SKM-1 (cell line): ENCODE measurements around the gene P2RY10.
"Not testable (repeated sequence)": the region's sequence is repeated elsewhere in the genome, so short reads cannot be mapped to it uniquely, and the experiment has no call there.

ENCODE experiments used
- DNase-seq: peaks from one replicate; lab custom pipeline; 2025; ENCODE audit not compliant: unreplicated experiment; lab: John Stamatoyannopoulos, UW

P2RY10 gene

DNA sequence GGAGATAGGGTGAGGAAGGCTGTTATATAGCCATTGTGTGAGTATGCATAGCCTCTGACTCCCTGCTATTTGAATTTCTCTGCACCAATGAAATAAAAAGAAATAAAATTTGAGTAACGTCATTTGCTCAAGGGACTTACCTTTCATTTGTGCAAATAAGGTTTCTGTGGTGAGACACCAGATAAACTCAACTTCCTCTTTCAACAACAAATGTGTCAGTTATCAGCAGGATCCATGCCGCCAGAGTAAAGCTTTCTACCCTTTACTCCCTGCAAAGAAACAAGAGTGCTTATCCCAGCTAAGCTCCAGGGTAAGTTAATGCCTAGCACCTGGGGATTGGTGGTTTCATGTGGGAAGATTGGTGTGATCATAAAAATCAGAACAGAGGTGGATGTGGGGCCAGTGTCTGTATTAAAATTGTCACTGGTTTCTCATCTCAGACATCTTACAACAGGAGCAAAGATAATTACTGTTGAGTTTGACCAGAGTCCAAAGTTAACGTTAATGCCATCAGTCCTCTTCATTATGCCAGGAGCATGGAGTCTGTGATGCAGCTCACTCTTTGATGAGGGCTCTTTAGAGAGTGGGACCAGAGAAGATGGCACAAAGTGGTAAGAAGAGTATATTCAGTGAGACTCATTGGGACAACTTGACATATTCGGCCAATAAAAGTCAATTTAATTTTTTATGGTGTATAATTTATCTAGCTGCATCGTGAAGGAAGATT is at the start of gene P2RY10:
TSS of gene P2RY10 (plus strand) at position 206 of the 727 bp plus-strand sequence. CDS start 15,130 bp downstream, outside the sequence.
- no peak for DNase-seq

DNA sequence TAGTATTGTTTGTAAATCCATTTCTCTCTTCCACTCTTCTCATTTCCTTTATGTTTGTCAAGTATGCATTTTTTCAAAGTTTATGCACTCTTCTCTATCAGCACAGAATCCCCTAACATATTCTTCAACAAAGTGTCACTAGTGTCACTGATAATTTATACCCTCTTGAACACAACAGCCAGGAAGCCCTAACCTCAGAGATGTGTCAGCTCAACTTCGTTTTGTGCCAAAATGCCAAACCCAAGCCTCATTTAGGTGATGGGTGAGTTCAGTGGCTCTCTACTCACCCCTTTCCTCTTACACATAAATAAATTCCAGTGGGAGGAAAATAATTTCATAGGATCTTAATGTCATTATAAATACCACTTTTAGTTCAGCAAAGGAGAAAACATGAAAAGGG is 22.4 kb upstream of the P2RY10 start:
- no peak for DNase-seq

- DNase-seq: no peak
These were observed 21.8 kb upstream of the P2RY10 start for GRCh38 chrX:78923198-78924015.

DNA sequence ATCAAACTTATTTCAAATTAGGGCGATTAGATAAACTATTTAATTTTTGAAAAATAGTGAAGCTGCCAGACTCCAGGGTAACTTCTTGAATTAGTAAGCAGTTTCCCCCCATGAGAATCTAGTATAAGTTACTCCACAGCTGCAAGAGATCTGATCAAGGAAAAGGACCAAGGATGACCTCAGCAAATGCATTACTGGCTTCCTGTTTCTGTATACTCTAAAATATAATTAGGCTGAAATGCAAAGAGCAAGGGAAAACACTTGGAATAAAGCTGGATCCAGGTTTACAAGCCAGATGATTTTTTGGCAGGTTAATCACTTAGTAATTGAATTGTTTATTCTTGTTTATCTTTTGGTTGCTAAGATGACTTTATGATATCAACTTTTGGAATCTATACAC is 13.4 kb upstream of the P2RY10 start:
- no peak for DNase-seq

DNA sequence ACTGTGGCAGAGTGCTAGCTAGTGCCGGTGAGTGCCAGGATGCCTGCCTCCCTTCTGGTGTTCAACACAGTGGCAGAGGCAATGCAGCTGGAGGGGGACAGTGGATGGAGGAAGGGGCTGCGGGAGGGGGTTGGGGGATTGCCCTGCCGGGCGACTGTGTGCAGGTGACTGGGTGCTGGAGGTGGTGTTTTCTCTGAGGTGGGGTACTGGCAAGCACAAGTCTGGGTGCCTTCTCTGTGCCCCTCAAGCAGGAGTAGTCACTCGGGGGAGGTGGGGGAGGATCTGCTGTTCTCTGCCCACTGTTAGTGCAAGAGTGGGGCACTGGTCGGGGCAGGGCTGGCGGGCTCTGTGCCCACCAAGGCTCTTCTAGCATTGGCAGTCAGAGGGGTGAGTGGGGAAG is 10.3 kb upstream of the P2RY10 start:
- DNase-seq: no peak

GRCh38 chrX:78944351-78944750 is 840 bp upstream of the P2RY10 start:
- no peak for DNase-seq

DNA sequence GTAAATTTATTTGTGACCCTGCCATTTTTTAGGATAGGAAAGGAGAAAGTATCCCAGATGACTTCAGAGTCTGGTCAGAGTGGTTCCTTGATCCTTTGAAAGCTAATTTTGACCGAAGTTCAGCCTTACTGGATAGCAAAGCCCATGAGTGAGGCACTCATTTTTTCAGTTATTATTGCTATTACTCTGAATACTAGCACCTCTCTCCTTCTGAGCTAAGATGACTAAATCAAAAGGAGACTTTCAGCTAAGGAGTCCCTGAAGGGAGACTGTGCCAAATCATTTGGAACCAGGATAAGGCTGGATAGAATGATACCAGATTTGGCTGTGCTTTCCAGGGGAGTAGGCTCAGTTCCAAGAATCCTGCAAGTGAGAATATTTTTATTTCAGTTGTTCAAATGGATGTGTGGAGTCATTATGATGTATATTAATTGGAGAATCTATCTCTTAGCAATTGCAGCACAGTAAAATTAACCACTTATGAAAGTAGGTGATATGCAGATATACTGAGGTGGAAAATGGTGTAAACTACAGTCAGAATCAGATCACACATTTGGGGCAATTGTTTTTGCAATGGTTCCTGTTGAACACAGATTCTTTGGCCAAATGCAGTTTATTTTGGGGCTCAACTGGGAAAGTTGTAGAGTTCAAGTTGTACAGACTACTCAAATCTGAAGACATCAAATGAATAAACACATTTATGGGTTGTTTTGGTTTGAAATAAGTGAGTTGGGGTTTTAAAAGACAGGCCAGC is 1.2 kb downstream of the P2RY10 start:
- DNase-seq: no peak

- DNase-seq: no peak
These were observed 5.0 kb downstream of the P2RY10 start for GRCh38 chrX:78950009-78950835.

DNA sequence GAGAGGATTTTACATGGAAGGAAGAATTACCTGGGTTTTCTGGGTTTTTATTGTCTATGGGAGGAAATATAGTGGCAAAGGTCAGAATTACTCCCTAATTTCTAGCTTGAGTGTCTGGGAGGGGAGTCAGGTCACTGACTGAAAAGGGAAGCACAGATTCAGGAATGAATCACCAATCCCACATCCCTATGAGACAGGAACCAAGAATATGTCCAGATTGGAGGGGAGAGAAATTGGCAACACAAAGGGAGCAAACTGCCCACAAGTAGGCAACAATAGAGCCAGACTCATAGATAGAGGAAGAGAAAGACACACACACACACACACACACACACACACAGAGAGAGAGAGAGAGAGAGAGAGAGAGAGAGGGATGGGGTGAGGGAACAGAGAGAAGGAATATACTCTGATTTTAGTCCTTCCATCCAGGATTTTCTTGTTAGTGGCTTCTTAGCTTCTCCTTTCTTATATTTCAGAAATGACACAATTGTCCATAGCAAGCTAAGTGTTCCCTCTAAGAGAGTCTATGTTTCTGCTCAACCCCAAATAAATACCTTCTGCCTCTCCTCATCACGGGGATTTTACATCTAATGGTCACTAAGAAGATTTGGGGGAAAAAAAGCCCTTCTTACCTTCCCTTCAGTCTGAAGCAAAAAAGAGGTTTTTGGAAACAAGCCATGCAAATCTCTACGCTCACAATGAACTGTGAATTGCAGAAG is 12.0 kb downstream of the P2RY10 start:
- no peak for DNase-seq

DNA sequence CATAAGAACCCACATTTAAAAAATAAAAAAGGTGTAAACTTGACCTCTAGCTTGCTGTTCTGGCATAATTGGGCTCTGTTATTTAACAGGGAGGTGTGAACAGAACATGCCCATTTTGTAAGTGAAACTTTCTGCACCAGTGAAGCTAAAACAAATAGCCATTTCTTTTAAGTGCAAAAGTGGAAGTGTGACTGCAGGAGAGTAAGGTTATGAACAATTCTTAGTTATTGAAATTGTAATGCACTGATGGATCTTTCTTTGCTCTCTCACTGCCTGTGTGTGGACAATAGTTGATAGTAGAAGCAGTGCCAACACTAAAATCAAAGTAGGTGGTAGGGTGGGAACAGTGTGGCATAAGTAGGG is 12.6 kb downstream of the P2RY10 start:
- DNase-seq: no peak

DNA sequence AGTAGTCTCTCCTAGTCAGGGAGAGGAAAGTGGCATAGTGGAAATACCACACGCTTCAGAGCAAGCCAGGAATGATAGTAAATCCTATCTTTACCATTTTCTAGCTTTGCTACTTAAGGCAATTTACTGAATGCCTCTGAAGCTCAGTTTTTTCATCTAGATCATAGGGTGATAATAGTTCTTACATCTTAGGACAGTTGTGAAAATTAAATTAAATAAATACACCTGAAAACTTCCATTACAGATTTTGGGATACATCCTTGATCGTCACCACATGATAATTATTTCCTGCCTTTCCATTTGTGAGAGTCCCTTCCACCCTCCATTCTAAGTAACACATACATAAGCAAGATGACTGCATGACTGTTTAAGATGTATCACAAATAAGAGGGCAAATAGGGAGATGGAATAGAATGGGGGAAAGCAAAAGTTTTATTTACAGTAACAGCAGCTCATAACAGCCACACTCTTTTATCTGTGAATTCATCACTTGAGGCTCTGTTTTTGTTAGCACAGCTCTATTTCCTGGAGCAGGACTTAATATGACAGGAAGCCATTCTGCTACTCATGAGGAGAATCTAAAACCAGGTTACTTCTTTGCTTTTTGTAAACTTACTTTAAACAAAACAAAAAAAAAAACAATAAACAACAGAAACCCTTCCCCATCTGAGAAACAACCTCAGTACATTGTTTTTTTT is 13.4 kb downstream of the P2RY10 start:
- no peak for DNase-seq

- no peak for DNase-seq
These were observed 15.7 kb downstream of the P2RY10 start for GRCh38 chrX:78960888-78961287.

GRCh38 chrX:78964598-78964997 is 19.4 kb downstream of the P2RY10 start:
- no peak for DNase-seq

DNA sequence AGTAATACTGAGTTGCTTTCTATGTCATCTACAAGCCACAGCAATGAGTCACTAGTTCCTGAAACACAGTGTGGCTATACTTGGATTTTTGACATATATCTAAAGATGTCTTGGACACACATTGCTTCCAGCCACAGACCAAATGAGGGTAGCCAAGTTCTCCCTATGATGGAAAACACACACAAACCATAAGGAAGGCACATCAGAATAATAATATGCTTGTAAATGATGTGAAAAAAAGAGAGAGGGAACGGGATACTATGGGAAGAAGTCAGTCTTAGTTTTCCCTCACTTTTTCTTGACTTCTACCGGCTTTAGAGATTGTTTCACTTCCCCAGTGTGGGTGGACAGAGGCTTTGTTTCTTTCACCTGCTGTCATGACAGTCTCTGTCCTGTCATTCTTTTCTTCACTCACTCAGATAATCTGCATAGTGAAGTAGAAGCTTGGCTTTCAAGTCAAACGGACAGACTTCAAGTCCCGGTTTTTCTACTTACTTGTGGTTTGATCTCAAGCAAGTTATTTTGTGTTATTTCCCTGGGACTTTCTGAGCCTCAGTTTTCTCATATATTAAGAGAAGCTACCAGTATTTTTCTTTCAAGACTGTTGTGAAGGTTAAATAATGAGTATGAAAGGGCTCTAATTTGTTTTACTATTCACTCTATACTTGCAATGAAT is 34.7 kb downstream of the P2RY10 start:
- no peak for DNase-seq

DNA sequence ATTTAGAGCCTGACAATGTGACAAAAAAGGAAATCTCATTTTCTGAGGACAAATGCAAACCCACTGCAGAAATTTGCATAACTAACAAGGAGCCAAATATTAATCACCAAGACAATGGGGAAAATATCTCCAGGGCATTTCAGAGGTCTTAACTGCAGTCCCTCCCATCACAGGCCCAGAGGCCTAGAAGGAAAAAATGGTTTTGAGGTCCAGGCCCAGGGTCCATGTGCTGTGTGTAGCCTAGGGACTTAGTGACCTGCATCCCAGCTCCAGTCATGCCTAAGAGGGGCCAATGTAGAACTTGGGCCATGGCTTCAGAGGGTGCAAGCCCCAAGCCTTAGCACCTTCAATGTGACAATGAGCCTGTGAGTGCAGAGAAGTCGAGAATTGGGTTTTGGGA is 44.2 kb downstream of the P2RY10 start:
- no peak for DNase-seq

DNA sequence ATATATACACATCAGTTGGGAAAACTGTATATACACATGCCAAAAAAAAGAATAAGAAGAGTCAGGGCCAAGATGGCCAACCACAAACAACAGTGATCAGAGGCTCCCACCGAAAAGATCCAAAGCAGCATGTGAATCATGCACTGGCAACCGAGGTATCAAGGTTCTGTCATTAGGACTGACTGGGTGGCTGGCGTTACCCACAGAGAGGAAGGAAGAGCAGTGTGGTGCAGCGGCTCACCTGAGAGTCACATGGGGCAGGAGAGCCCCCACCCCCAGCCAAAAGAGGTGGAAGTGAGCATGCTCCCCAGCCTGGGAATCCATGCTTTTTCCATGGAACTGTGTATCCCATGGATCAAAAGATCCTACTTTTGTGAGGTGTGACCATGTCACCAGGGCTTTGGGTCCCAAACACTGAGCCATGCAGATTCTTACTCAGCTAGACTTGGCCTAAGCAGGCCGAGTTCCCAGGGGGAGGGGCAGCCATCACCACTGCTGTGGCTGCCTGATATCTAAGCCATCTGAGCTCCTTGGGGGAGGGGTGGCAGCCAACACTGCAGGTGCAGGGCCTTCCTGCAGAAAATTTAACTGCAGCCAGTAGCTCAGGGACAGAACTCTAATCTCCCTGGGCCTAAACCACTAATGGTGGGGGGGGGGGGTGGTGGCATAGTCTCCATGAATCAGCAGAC is 52.8 kb downstream of the P2RY10 start:
- no peak for DNase-seq

DNA sequence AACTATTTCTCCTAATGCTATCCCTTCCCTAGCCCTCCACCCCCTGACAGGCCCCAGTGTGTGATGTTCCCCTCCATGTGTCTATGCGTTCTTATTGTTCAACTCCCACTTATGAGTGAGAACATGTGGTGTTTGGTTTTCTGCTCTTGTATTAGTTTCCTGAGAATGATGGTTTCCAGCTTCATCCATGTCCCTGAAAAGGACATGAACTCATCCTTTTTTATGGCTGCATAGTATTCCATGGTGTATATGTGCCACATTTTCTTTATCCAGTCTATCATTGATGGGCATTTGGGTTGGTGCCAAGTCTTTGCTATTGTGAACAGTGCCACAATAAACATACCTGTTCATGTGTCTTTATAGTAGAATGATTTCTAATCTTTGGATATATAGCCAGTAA is 62.3 kb downstream of the P2RY10 start:
- not testable (repeated sequence) for DNase-seq
